ENCODE measurements around the gene CEMIP. TPM values are rescaled to one million over a fixed set of nuclear protein-coding genes. Genes with fewer than 3 reads are reported as not detected.

Gene CEMIP
- total RNA-seq, 1 donor from 2014 or later, result not detected

GRCh38 chr15:80773122-80773551 is 6.0 kb upstream of the CEMIP start:
- H3K4me3 Mint-ChIP-seq, result no peak overlapping the region
- H4K20me1 ChIP-seq (ENCODE audit: low read depth), result no peaks in the 10 kb centered on the region
- peaks cover 5% of the 10 kb centered on the region for H3K4me1 Mint-ChIP-seq
- no peaks in the 10 kb centered on the region for H3K4me1 ChIP-seq
- no peak overlapping the region for H2AFZ ChIP-seq (replicated peaks)
- peaks cover 18% of the 10 kb centered on the region for H3K27me3 Mint-ChIP-seq (ENCODE audit: insufficient read depth, low read depth)
- no peak overlapping the region for H3K9ac ChIP-seq
- H3K9me3 ChIP-seq (ENCODE audit: low read depth), result no peaks in the 10 kb centered on the region
- no peaks in the 10 kb centered on the region for H3F3A ChIP-seq (ENCODE audit: low read depth)
- H3K79me2 ChIP-seq (ENCODE audit: low read depth), result no peaks in the 10 kb centered on the region
- no peaks in the 10 kb centered on the region for H3K36me3 Mint-ChIP-seq
- no peaks in the 10 kb centered on the region for H3K36me3 ChIP-seq
- peaks cover 16% of the 10 kb centered on the region for H3K27me3 ChIP-seq
- H3K4me3 ChIP-seq, result no peak overlapping the region
- no peak overlapping the region for H3K27ac Mint-ChIP-seq
- H3K9me3 Mint-ChIP-seq, result no peaks in the 10 kb centered on the region
- H3K27ac ChIP-seq, result no peak overlapping the region
- H3K4me2 ChIP-seq, result no peak overlapping the region
- no peak for DNase-seq (ENCODE audit: low spot score)
- TF ChIP-seq EZH2phosphoT487 (IDR thresholded peaks at IDR 0.05), result no peak
- TF ChIP-seq EZH2 (IDR thresholded peaks at IDR 0.05), result no peak
- TF ChIP-seq CTCF (IDR thresholded peaks at IDR 0.05), result no peak

GRCh38 chr15:80773792-80774352 is 5.3 kb upstream of the CEMIP start:
- Mint-ChIP-seq H3K9me3 (no peaks in the 10 kb centered on the region), H3K27ac (no peak overlapping the region), H3K36me3 (no peaks in the 10 kb centered on the region), H3K4me1 (peaks cover 5% of the 10 kb centered on the region), H3K27me3 (ENCODE audit: insufficient read depth, low read depth) (peaks cover 19% of the 10 kb centered on the region), H3K4me3 (no peak overlapping the region)
- Histone ChIP-seq H4K20me1 (ENCODE audit: low read depth) (no peaks in the 10 kb centered on the region), H2AFZ (replicated peaks) (no peak overlapping the region), H3K4me3 (no peak overlapping the region), H3K79me2 (ENCODE audit: low read depth) (no peaks in the 10 kb centered on the region), H3K27ac (no peak overlapping the region), H3K4me2 (no peak overlapping the region), H3F3A (ENCODE audit: low read depth) (no peaks in the 10 kb centered on the region), H3K9me3 (ENCODE audit: low read depth) (no peaks in the 10 kb centered on the region), H3K9ac (no peak overlapping the region), H3K36me3 (no peaks in the 10 kb centered on the region), H3K27me3 (peaks cover 23% of the 10 kb centered on the region), H3K4me1 (no peaks in the 10 kb centered on the region)
- no peak for DNase-seq (ENCODE audit: low spot score)
- no peak for TF ChIP-seq CTCF (IDR thresholded peaks at IDR 0.05)
- TF ChIP-seq EZH2 (IDR thresholded peaks at IDR 0.05), result no peak
- no peak for TF ChIP-seq EZH2phosphoT487 (IDR thresholded peaks at IDR 0.05)

- Histone ChIP-seq H3K27me3 (peaks cover 30% of the 10 kb centered on the region), H4K20me1 (ENCODE audit: low read depth) (peaks cover 2% of the 10 kb centered on the region), H2AFZ (replicated peaks) (no peak overlapping the region), H3K27ac (no peak overlapping the region), H3K4me1 (no peaks in the 10 kb centered on the region), H3K36me3 (no peaks in the 10 kb centered on the region), H3K4me3 (no peak overlapping the region), H3K9me3 (ENCODE audit: low read depth) (no peaks in the 10 kb centered on the region), H3K9ac (no peak overlapping the region), H3F3A (ENCODE audit: low read depth) (no peaks in the 10 kb centered on the region), H3K4me2 (no peak overlapping the region), H3K79me2 (ENCODE audit: low read depth) (no peaks in the 10 kb centered on the region)
- no peak overlapping the region for H3K27ac Mint-ChIP-seq
- no peak for DNase-seq (ENCODE audit: low spot score)
- H3K4me3 Mint-ChIP-seq, result no peak overlapping the region
- peaks cover 20% of the 10 kb centered on the region for H3K27me3 Mint-ChIP-seq (ENCODE audit: insufficient read depth, low read depth)
- no peak for TF ChIP-seq EZH2phosphoT487 (IDR thresholded peaks at IDR 0.05)
- no peak for TF ChIP-seq CTCF (IDR thresholded peaks at IDR 0.05)
- TF ChIP-seq EZH2 (IDR thresholded peaks at IDR 0.05), result no peak
- peaks cover 5% of the 10 kb centered on the region for H3K4me1 Mint-ChIP-seq
- no peaks in the 10 kb centered on the region for H3K9me3 Mint-ChIP-seq
- no peaks in the 10 kb centered on the region for H3K36me3 Mint-ChIP-seq
Observed at GRCh38 chr15:80774486-80774885, 4.7 kb upstream of the CEMIP start.

Measured in neural progenitor cell (in vitro differentiated cells).